GM21723 (cell line): ENCODE measurements around the gene ITGAD.
A peak's percentile ranks its signal among the peaks of the same experiment; 100 is the strongest.

Source experiments
- ATAC-seq: cut with Tn5 transposase; IDR thresholded peaks from one replicate; pipeline ENCODE4 v1.9.1; 2021; ENCODE audit warnings: mild to moderate bottlenecking, moderate library complexity; ENCODE audit not compliant: unreplicated experiment

Gene ITGAD

GRCh38 chr16:31458844-31459686, 65.9 kb downstream of the ITGAD start, which contains the start of gene ARMC5:
ARMC5 (plus strand) TSS chr16:31459501; CDS start chr16:31459525, 24 bp downstream.
- ATAC-seq, result peak; percentile 75

GRCh38 chr16:31459687-31460581, 66.8 kb downstream of the ITGAD start:
- ATAC-seq, result peak; percentile 71

GRCh38 chr16:31460582-31461002, 67.5 kb downstream of the ITGAD start:
- no peak for ATAC-seq

- ATAC-seq, result no peak
Measured at GRCh38 chr16:31461201-31461920, 68.2 kb downstream of the ITGAD start.

- ATAC-seq, result no peak
Measured at GRCh38 chr16:31461921-31462804, 69.0 kb downstream of the ITGAD start.

- no peak for ATAC-seq
Measured at GRCh38 chr16:31464348-31464769, 71.2 kb downstream of the ITGAD start.

GRCh38 chr16:31464781-31465260, 71.7 kb downstream of the ITGAD start:
- ATAC-seq, result no peak

- ATAC-seq, result no peak
Measured at GRCh38 chr16:31465788-31466370, 72.7 kb downstream of the ITGAD start.

GRCh38 chr16:31466381-31466841, 73.3 kb downstream of the ITGAD start:
- no peak for ATAC-seq

- no peak for ATAC-seq
Measured at GRCh38 chr16:31467151-31467773, 74.1 kb downstream of the ITGAD start.

GRCh38 chr16:31467858-31468257, 74.7 kb downstream of the ITGAD start:
- no peak for ATAC-seq

- no peak for ATAC-seq
Measured at GRCh38 chr16:31470615-31471014, 77.5 kb downstream of the ITGAD start.

GRCh38 chr16:31471241-31471874, 78.2 kb downstream of the ITGAD start:
- no peak for ATAC-seq

GRCh38 chr16:31471875-31472708, 79.0 kb downstream of the ITGAD start, which contains the start of gene TGFB1I1:
TGFB1I1 (plus strand) TSS chr16:31472152; CDS start chr16:31472189, 37 bp downstream.
- ATAC-seq, result no peak

- no peak for ATAC-seq
Measured at GRCh38 chr16:31472709-31473203, 79.6 kb downstream of the ITGAD start.

GRCh38 chr16:31473264-31473984, 80.3 kb downstream of the ITGAD start:
- ATAC-seq, result no peak
